ENCODE data around the gene SLC39A3. TPM values are rescaled to one million over a fixed set of nuclear protein-coding genes. Genes with fewer than 3 reads are reported as not detected.
A peak's percentile ranks its signal among the peaks of the same experiment; 100 is the strongest.

The SLC39A3 gene
- total RNA-seq, 1 donor from 2014 or later = 59.6 TPM

DNA sequence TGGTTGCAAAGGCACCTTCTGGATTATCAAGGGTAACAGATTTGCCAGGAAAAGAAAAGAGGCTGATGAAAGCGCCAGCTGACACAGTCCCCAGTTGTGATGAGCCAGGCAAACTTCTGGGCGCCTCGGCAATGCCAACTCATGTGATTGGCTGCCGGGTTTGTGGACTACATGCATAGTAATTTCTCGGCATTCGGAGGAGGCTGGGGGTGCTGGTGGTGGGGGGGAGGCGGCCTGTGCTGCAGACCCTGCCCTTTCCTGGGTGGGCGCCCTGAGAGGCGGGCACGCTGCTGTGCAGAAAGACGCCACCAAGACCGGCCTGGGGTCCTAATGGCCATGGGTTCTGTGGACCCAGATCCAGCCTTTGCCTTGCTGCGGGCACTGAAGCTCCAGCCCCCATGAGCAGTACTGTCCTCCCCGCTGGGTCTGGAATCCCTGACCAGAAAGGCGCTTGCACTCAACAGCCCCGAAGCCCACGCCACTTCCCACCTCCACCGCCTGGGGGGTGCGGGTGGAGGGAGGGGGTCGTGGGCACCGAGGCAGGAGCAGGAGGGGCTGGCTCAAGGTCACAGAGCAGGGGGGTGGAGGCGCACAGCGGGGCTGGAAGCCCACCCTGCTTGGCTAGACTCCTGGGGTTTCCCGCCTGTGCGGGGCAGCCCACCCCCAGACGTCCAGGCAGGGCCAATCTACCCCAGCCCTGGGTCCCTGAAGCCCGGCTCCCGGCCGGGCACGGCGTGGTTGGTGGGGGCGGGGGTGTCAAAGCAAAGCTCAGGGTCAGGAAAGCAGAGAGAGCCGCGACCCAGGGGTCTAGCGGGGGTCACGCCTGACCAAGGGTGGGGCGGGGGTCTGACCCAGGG, 19.7 kb downstream of the SLC39A3 start:
- Histone ChIP-seq H3K36me3 (ENCODE audit: control insufficient read depth, insufficient read depth, low read length) (no peaks in the 10 kb centered on the region), H3K4me3 (ENCODE audit: low read depth, low read length) (peak overlapping the region; percentile 31), H3K27me3 (ENCODE audit: control insufficient read depth, insufficient read depth, low read length) (peaks cover 28% of the 10 kb centered on the region)
- DNase-seq (ENCODE audit: low read depth) = no peak
- TF ChIP-seq, protein P1, sequence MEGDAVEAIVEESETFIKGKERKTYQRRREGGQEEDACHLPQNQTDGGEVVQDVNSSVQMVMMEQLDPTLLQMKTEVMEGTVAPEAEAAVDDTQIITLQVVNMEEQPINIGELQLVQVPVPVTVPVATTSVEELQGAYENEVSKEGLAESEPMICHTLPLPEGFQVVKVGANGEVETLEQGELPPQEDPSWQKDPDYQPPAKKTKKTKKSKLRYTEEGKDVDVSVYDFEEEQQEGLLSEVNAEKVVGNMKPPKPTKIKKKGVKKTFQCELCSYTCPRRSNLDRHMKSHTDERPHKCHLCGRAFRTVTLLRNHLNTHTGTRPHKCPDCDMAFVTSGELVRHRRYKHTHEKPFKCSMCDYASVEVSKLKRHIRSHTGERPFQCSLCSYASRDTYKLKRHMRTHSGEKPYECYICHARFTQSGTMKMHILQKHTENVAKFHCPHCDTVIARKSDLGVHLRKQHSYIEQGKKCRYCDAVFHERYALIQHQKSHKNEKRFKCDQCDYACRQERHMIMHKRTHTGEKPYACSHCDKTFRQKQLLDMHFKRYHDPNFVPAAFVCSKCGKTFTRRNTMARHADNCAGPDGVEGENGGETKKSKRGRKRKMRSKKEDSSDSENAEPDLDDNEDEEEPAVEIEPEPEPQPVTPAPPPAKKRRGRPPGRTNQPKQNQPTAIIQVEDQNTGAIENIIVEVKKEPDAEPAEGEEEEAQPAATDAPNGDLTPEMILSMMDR (IDR thresholded peaks at IDR 0.05; ENCODE audit: insufficient read depth, low read length, poor library complexity, severe bottlenecking) = no peak

DNA sequence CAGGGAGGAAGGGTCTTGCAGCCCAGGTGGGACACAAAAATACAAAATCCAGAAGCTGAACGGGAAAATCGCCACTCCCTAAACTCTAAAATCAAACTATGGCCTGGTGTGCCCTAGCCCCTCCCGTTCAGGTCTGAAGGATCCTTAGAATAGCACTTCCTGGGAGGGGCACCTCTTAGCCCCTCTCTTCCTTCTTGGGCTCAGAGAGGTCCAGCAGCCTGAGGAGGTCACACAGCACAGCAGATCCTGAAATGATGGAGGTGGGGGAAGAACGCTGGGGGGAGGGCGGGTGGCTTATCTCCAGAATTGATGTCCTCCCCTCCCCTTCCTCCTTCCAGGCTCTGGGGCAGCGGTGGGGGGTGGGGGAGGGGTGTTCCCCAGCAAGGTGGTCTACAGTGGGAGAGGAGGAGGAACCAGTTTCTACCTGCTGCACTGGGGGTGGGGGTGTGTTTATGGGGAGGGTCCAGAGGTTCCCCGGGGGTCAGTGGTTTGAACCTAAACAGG, 20.5 kb downstream of the SLC39A3 start:
- H3K4me3 ChIP-seq (ENCODE audit: low read depth, low read length) = no peak overlapping the region
- peaks cover 28% of the 10 kb centered on the region for H3K27me3 ChIP-seq (ENCODE audit: control insufficient read depth, insufficient read depth, low read length)
- H3K36me3 ChIP-seq (ENCODE audit: control insufficient read depth, insufficient read depth, low read length) = no peaks in the 10 kb centered on the region
- TF ChIP-seq, protein P1 (IDR thresholded peaks at IDR 0.05; ENCODE audit: insufficient read depth, low read length, poor library complexity, severe bottlenecking) = no peak
- DNase-seq (ENCODE audit: low read depth) = no peak

DNA sequence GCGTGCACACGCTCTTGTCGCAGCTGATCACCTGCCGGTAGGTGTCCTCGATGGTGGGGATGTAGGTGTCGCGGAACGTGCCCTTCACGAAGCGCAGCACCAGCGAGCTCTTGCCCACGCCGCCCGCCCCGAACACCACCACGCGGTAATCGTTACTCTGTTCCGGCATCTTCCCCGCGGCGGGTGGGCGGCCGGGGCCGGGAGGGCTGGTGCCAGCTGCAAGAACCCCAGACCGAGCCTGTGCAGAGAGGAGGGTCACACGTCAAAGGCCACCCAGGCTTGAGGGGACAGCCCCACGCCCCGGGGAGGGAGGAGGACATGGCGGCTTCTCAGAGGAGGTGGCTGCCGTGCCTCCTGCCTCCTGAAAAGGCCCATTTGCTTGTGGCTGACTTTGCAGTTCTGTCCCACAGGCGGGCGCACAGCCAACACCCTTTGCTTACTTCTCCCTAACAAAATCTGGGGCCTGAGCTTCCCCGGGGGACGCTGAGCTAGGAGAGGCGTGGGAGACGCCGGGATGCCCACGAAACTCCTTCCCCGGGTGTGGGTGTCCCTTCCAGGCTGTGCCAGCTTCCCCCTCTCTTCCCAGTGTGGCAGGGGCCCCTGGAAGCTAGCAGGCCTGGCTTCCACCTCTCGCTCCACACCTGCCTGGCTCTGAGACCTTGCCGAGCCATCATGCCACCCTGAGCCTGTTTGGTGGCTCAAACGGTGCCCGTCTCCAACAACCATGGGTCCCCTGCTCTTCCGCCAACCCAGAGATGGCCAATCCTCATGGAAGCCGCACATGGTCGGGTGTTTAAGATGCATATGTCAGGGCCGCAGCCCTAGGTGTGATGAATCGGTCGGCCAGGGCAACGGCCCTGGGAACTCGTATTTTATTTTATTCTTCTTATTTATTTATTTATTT, 21.9 kb downstream of the SLC39A3 start:
- no peak overlapping the region for H3K4me3 ChIP-seq (ENCODE audit: low read depth, low read length)
- H3K36me3 ChIP-seq (ENCODE audit: control insufficient read depth, insufficient read depth, low read length) = no peaks in the 10 kb centered on the region
- TF ChIP-seq, protein P1 (IDR thresholded peaks at IDR 0.05; ENCODE audit: insufficient read depth, low read length, poor library complexity, severe bottlenecking) = no peak
- H3K27me3 ChIP-seq (ENCODE audit: control insufficient read depth, insufficient read depth, low read length) = peaks cover 24% of the 10 kb centered on the region
- DNase-seq (ENCODE audit: low read depth) = no peak

DNA sequence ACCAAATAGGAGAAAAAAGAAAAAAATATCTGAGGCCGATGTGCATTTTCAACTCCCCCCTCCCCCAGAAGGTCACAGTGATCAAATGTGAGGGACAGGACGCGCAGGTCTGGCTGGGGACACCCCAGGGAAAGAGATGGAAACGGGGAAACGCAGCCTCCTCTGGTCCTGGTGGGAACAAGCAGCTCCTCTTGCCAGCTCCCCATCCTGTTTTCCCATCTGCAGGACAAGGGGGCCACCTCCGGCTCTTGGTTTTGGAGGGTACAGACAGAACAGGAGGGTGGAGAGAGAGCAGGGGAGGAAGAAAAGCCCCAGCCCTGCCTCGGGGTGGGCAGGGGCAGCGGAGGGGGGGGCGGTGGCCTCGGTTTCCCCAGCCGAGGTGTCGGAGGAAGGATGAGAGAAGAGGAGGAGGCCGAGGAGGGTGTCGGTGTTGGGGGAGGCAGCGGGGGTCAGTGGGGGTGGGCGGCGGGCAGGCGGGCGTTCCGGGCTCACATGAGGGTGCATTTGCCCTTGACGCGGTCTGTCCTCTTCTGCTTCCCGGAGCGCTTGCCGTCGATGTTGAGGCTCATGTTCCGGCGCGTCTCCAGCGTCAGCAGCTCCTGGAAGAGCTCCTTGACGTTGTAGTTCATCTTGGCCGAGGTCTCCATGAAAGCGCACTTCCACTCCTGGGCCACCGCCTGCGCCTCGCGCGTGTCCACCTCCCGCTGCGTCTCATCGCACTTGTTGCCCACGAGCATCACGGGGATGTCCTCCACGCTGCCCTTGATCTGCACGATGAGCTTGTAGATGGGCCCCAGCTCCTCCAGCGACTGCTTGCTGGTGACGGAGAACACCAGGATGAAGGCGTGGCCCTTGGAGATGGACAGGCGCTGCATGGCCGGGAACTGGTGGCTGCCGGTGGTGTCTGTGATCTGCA, 22.8 kb downstream of the SLC39A3 start:
- peaks cover 20% of the 10 kb centered on the region for H3K27me3 ChIP-seq (ENCODE audit: control insufficient read depth, insufficient read depth, low read length)
- DNase-seq (ENCODE audit: low read depth) = no peak
- H3K4me3 ChIP-seq (ENCODE audit: low read depth, low read length) = no peak overlapping the region
- no peaks in the 10 kb centered on the region for H3K36me3 ChIP-seq (ENCODE audit: control insufficient read depth, insufficient read depth, low read length)
- TF ChIP-seq, protein P1 (IDR thresholded peaks at IDR 0.05; ENCODE audit: insufficient read depth, low read length, poor library complexity, severe bottlenecking) = no peak

DNA sequence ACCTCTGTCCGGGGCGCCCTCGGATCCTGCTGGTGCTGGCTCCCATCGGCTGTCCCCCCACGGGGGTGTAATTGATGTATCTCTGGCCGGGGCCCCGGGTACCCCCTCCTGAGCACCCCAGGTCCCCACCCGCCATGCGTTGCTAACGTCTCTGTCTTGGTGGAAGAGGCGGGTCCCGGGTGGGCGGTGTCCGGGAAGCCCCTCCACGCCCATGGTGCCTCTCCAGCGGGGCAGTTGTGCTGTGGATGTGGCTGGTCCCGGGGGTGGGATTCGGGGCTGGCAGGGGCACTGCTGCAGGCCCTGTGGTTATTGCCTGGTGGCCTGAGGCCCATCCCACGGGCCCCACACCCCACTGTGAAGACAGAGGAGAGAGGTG, 23.6 kb downstream of the SLC39A3 start:
- Histone ChIP-seq H3K36me3 (ENCODE audit: control insufficient read depth, insufficient read depth, low read length) (no peaks in the 10 kb centered on the region), H3K27me3 (ENCODE audit: control insufficient read depth, insufficient read depth, low read length) (peaks cover 14% of the 10 kb centered on the region), H3K4me3 (ENCODE audit: low read depth, low read length) (no peak overlapping the region)
- no peak for DNase-seq (ENCODE audit: low read depth)
- TF ChIP-seq, protein P1 (IDR thresholded peaks at IDR 0.05; ENCODE audit: insufficient read depth, low read length, poor library complexity, severe bottlenecking) = no peak

Measured in kidney epithelial cell (primary cell).